GM19193 (cell line): Measurements from ENCODE around the gene HECTD4.

Experiments
- POLR2A ChIP-seq: IDR thresholded peaks from 4 replicates; pipeline ENCODE4 v1.6.1; 2011; ENCODE audit not compliant: insufficient read depth, insufficient read length; ENCODE audit errors: extremely low read depth

The HECTD4 gene

DNA sequence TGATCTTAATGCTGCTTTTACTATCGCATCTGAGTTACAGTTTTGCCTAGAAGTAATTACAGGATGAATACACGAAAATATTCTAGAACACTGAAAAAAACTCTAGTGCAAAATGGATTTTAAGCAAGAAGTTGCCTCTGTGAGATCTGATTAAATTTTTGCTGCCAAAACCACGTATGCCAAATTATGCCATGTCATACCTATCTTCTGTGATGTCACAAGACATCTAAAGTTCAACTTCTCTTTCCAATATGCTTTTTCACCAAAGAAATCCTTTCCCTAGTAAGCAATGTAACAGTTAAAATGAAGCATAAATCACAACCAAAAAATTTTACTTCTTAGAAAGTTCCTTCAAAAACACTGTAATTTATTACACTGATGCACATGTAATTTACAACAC is 39.6 kb downstream of the HECTD4 start:
- TF ChIP-seq POLR2A = no peak

DNA sequence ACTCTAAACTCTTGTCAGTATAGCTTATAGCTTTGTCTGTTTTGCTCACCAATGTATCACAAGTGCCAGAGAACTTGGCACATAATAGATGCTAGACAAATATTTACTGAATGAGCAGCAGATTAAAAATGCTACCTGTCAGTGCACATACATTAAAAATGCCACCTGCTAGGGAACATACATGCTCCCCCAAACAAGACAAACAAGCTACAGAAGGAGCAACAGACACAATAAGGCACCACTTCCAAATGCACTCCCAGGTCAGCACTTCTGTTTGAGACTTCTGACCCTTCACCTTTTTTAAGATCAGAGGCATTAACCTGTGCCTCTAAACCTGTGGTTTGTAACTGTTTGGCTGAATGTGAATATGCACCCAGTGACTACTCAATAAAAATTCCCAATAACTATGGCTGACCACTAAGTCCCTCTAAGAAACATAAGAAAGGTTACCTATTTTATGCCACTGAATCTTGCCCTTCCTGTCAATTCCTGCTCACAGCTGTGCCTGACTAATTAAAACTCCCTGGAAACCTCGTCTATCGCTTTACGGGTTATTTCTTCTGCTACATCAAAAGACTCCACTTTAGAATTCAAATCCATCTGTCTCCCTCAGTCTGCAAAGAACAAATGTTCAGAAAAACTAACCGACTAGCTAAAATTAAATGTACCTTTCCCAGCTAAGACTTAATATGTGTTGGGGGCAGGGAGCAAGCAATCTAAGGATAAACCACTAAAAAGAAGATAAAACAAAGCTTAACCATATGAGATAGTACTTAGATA is 41.0 kb downstream of the HECTD4 start:
- TF ChIP-seq POLR2A = no peak

- no peak for TF ChIP-seq POLR2A
These were observed 42.0 kb downstream of the HECTD4 start for GRCh38 chr12:112340230-112340629.

- TF ChIP-seq POLR2A = no peak
These were observed 49.2 kb downstream of the HECTD4 start for GRCh38 chr12:112333019-112333418.

- no peak for TF ChIP-seq POLR2A
These were observed 50.3 kb downstream of the HECTD4 start for GRCh38 chr12:112331886-112332285.

GRCh38 chr12:112330706-112331105 is 51.5 kb downstream of the HECTD4 start:
- no peak for TF ChIP-seq POLR2A

GRCh38 chr12:112328456-112329124 is 53.6 kb downstream of the HECTD4 start:
- no peak for TF ChIP-seq POLR2A

DNA sequence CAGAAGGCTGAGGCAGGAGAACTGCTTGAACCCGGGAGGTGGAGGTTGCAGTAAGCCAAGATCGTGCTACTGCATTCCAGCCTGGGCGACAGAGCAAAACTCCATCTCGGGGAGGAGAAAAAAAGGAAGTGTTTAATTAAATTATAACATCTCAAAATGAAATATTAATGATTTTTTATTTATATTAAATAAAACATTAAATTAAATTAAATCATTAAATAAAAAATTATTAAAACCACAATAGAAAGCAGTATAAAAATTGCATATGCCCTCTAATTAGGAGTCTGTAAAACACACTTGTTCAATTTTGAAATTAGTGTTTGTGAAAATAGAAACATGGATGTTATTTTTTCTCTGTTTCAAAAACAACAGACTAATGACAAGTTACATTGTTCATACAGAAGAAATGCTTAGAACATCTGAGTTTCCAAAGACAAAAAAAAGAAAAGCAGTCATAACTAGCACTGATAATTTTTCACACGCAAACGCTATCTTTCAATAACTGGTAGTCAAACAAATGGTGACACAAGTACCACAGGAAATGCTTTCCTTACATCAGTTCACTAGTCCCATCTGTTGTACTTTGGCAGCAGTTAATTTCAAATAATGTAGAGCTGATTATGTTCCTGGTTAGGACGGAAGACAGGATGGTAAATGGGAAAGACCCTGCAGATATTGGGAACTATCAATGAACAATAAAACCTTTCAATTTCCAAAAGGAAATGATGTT is 54.9 kb downstream of the HECTD4 start:
- TF ChIP-seq POLR2A = no peak

GRCh38 chr12:112325622-112326207 is 56.5 kb downstream of the HECTD4 start:
- no peak for TF ChIP-seq POLR2A

DNA sequence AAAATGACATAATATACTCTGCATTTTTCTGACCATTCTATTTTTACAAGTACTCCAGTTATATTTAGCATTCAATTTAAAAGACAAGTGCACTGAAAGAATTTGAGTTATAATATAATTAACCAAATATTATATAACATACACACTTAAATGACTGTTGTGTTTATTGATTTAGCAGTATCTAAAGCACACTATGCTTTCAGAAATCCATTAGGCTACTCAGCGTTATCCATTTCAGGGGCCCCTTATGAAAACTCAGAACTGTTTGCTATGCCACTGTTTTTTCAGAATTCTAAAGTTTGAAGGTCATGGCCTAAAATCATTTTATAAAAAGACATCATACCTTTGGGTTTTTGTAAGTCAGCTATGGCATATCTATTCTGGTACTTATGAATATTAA is 57.1 kb downstream of the HECTD4 start:
- no peak for TF ChIP-seq POLR2A

DNA sequence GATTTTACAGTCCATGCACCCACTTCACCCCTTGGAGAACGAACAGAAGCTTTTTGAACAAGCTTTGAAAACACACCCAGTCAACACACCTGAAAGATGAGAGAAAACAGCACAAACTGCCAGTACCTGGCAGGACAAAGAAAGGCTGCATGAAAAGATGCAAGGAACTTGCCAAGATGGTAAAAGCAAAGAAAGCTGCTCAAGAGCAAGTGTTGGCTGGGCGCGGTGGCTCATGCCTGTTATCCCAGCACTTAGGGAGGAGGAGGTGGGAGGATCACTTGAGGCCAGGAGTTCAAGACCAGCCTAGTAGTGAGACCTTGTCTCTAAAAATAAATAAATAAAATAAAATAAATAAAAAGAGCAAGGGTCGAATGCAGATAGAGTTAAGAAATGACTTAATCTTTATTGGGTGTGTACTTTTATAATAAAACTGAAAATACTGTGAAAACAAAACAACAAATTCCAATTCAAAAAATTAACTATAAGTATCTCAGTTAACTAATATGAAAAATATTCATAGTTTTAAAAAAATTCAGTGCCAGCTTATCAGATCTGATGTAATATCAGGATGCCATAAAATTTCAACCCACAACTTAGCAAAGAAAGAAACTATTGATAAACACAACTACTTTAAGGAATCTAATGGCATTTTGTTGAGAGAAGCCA is 59.2 kb downstream of the HECTD4 start:
- no peak for TF ChIP-seq POLR2A

DNA sequence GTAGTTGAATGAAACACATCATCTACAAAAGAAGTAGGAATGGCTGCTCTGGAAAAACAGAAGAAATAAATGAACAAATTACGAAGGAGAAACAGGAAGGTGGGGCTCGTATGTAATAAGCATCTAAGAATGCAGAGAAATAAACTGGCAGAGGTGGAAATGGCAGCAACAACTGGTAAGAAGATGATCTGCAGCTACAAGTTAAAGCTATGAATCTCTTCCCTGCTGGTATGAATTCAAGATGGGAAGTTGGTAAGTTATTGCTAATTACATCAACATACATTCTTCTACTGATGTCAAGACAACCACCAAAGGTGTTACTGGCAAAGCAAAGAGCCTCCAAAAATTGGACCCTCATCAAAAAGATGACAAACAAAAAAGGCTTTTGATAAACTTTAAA is 59.8 kb downstream of the HECTD4 start:
- TF ChIP-seq POLR2A = no peak

DNA sequence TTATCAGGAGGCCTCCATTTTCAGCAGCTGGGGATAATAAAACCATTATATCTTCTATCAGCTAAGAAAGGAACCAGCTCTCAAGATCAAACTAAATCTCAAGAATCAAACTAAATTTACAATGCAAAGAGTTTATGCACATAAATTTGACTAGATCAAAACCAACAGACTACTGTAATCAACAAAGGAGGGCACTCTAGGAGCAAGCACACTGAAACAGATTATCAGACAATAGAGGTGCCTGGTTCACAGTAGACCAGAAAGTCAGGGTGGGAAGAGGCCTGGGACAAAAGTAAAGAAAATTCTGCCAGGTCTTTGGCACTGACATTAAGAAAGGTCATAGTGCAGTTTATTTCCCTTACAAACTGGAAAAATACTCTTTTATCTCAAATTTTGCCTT is 61.0 kb downstream of the HECTD4 start:
- no peak for TF ChIP-seq POLR2A

- no peak for TF ChIP-seq POLR2A
These were observed 62.8 kb downstream of the HECTD4 start for GRCh38 chr12:112319395-112319794.

- no peak for TF ChIP-seq POLR2A
These were observed 64.8 kb downstream of the HECTD4 start for GRCh38 chr12:112317481-112317880.
